Heart left ventricle (tissue), 16 donors: Measurements from ENCODE around the gene KCNJ10. TPM values are rescaled to one million over a fixed set of nuclear protein-coding genes. Genes with fewer than 3 reads are reported as not detected.

Source experiments
- ATAC-seq, 4 donors: fragments of 200-7000 bp; cut with Tn5 transposase; one replicate each; pipeline ENCODE4 v1.9.1; 2020 to 2022; ENCODE audit warnings: moderate library complexity in 4 of 4, mild to moderate bottlenecking in 3 of 4, moderate number of reproducible peaks in 1 of 4
- DNase-seq, 5 donors: peaks; one replicate each; pipeline ENCODE4 v3.0.0-alpha.2; 2020
- H3K27ac ChIP-seq, 12 donors: fragments of 200-600 bp; sonication (generic) in 4 of 12; one replicate each; pipeline versions ENCODE4 v1.5.0 to v1.8.0; 2016 to 2022; ENCODE audit warnings: mild to moderate bottlenecking in 2 of 12
- H3K27me3 ChIP-seq, 9 donors: fragments of 200-600 bp; sonication (generic) in 2 of 9; one replicate each; pipeline versions ENCODE4 v1.5.1 to v1.8.0; 2016 to 2022; ENCODE audit warnings: mild to moderate bottlenecking in 3 of 9
- H3K36me3 ChIP-seq, 9 donors: fragments of 200-600 bp; sonication (generic) in 2 of 9; one replicate each; pipeline versions ENCODE4 v1.5.0 to v1.8.0; 2018 to 2022; ENCODE audit warnings: mild to moderate bottlenecking in 2 of 9
- H3K4me1 ChIP-seq, 12 donors: fragments of 200-600 bp; sonication (generic) in 4 of 12; one replicate each; pipeline versions ENCODE4 v1.5.0 to v1.8.0; 2016 to 2022; ENCODE audit warnings: mild to moderate bottlenecking in 3 of 12
- H3K4me3 ChIP-seq, 12 donors: fragments of 200-600 bp; sonication (generic) in 4 of 12; one replicate each; pipeline versions ENCODE4 v1.5.0 to v1.8.0; 2017 to 2022; ENCODE audit warnings: mild to moderate bottlenecking in 9 of 12, moderate library complexity in 4 of 12
- H3K9me3 ChIP-seq, 12 donors: fragments of 200-600 bp; sonication (generic) in 4 of 12; one replicate each; pipeline versions ENCODE4 v1.5.0 to v1.8.0; 2016 to 2022; ENCODE audit warnings: mild to moderate bottlenecking in 1 of 12
- POLR2A ChIP-seq, 2 donors: fragments of 450-650 bp; IDR thresholded peaks; one replicate each; pipeline ENCODE4 v1.6.1; 2017; ENCODE audit warnings: antibody characterized with exemption in 2 of 2, mild to moderate bottlenecking in 2 of 2, moderate library complexity in 2 of 2
- WGBS, 4 donors: extraction: QIAGEN DNeasy Blood & Tissue Kit in 2 of 4; methylation state at CpG; one replicate each; pipeline versions ENCODE4 v1.1.5 to v1.1.7; 2013 to 2018; 5-methylcytosine and 5-hydroxymethylcytosine counted together
- intact Hi-C, 10 donors: fragments of 100-400 bp; cut with DNase I; formaldehyde crosslinking; loops; one replicate each; pipeline versions ENCODE4 v1.11.1 to v1.14.2; 2022
- polyA plus RNA-seq, 2 donors: library from polyadenylated mRNA; stranded (reverse); fragments of 200-250 nt; gene quantifications; one replicate each; pipeline ENCODE4 v1.2.3, GENCODE V29; 2013
- total RNA-seq, 9 donors: library from RNA; depleted of rRNA in 2 of 9; stranded (reverse); fragments of >200 nt in 2 of 9; fragmentation: NEBNext Ultra II Directional in 3 of 9; extraction: Animal tissue kit (Norgen Biotek cat#: 25700) in 3 of 9; gene quantifications; one replicate each; pipeline versions ENCODE4 v1.1.0 to v1.2.4, GENCODE V29; 2016 to 2023
- TF ChIP-seq, protein P1 (sequence below), 12 donors: fragments of 200-600 bp; sonication (generic) in 4 of 12; IDR thresholded peaks; one replicate each; pipeline versions ENCODE4 v1.5.0 to v1.8.0; 2018 to 2022; ENCODE audit warnings: antibody characterized with exemption in 12 of 12, mild to moderate bottlenecking in 5 of 12
- donor health status: ischemic (EF 13 %, LVEDD 7.1; RV severe dilation, severe dysfunction).
- donor health status: healthy with polysubstance abuse.
- donor health status: DM: no; HTN: yes; CAD: no.
- donor health status: DM: no; HTN: no; CAD: no.
- donor health status: ischemic (EF 25% LVEDD 6.9; RV normal size, moderate dysfunction).
- donor health status: ischemic (EF 25% LVEDD 5.7; RV mildly dilated, moderate dysfunction).
- donor health status: healthy.
- donor health status: DM: yes; HTN: yes; CAD: no.
- donor health status: ischemic (EF 35%, LVEDD 5.7; RV mildly dilated, moderate dysfunction).
- donor health status: nonischemic (EF 11% LVEDD 7.7; RV severe dilation, severe dysfunction).
- donor health status: DM: yes; HTN: yes; CAD: no.
- donor health status: PGD.
- donor health status: ischemic (EF 29% LVEDD 5.4; RV normal size, mild dysfunction).
- donor health status: nonischemic (EF 23%, LVEDD 6.1; RV moderate dilation, normal function).

Gene KCNJ10
- total and polyA plus RNA-seq, 11 donors: 0.08 to 1.1 (median 0.48) TPM; not detected in 8

DNA sequence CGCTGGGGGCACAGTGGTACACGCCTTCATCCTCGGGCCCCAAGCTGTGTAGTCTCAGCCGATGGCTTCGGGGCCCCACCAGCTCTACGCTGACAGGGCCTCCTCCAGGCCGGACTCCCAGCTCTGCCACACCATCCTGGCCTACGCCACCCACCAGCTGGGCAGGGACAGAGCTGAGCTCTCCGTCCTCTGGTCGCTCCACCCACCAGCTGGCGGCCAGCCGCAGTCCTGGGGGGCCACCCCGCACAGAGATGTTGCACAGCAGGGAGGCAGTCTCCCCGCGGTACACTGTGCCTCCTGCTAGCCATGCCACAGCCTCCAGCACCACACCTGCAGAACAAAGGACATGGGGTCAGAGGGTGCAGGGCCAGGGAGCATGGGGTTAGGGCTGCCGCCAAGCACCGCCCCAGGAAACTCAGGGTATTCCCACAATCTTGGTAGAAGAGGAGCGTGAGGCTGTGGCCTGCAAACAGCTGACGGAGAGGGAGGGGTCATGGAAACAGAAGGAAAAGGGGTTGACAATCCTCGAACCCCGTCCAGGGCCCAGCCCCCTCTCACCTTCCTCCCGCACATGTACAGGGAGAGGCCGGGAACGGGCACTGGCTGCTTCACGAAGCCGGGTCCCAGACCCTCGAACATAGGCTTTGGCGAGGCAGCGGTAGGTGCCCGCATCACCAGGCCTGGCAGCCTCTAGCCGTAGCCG, 22.6 kb upstream of the KCNJ10 start:
- DNase-seq (no peak), ATAC-seq (peak in 1 of 4 donors; percentile 1)
- peaks cover 1 to 18% (median 7%) of the 10 kb centered on the region in 12 donors for H3K4me1 ChIP-seq
- no peak overlapping the region for H3K4me3 ChIP-seq
- no peaks in the 10 kb centered on the region for H3K27me3 ChIP-seq
- H3K27ac ChIP-seq: no peak overlapping the region
- no peaks in the 10 kb centered on the region for H3K9me3 ChIP-seq
- peaks cover 0 to 54% (median 24%) of the 10 kb centered on the region in 9 donors for H3K36me3 ChIP-seq
- 94 to 97% (median 95%) methylated on average over 24 to 32 of the region's 32 CpGs for WGBS, 4 donors
- TF ChIP-seq, protein P1, sequence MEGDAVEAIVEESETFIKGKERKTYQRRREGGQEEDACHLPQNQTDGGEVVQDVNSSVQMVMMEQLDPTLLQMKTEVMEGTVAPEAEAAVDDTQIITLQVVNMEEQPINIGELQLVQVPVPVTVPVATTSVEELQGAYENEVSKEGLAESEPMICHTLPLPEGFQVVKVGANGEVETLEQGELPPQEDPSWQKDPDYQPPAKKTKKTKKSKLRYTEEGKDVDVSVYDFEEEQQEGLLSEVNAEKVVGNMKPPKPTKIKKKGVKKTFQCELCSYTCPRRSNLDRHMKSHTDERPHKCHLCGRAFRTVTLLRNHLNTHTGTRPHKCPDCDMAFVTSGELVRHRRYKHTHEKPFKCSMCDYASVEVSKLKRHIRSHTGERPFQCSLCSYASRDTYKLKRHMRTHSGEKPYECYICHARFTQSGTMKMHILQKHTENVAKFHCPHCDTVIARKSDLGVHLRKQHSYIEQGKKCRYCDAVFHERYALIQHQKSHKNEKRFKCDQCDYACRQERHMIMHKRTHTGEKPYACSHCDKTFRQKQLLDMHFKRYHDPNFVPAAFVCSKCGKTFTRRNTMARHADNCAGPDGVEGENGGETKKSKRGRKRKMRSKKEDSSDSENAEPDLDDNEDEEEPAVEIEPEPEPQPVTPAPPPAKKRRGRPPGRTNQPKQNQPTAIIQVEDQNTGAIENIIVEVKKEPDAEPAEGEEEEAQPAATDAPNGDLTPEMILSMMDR (IDR thresholded peaks at IDR 0.05): no peak
- intact Hi-C loops: loop anchor here in 1 of 10 donors (10.0 kb wide), 1 partner anchor 282 kb away; no protein-coding TSS in a partner anchor

DNA sequence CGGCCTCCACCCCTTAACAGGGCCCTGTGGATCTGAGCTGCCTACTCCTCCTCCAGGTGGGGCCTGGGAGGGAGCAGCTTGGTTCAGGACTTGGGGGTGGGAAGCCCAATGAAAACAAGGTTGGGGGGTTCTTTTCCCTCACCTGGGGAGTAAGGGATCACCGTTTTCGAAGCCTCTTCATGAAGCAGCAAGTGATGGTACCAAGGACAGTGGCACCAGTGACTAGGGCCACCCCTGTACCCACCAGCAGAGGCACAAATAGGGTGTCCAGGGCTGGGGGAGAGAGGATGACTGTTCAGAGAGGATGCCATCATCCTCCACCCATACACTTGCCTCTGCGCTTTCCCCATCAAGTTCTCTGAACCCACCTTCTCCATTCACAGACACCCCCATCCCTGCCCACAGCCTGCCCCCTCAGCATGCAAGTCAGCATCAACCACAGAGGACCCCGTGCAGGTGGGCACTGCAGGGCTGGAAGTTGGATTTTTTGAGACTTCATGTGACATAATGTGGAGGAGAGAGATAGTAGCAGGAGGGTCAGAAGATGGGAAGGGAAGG, 21.8 kb upstream of the KCNJ10 start:
- no peak overlapping the region for H3K27ac ChIP-seq
- no peak overlapping the region for H3K4me3 ChIP-seq
- intact Hi-C loops: loop anchor here in 1 of 10 donors (10.0 kb wide), 1 partner anchor 283 kb away; no protein-coding TSS in a partner anchor
- 92 to 96% (median 94%) methylated on average over 5 of the region's 5 CpGs for WGBS, 4 donors
- H3K4me1 ChIP-seq: peaks cover 0 to 11% (median under 1%) of the 10 kb centered on the region in 12 donors
- H3K27me3 ChIP-seq: no peaks in the 10 kb centered on the region
- no peak for TF ChIP-seq POLR2A (IDR thresholded peaks at IDR 0.05)
- TF ChIP-seq, protein P1 (IDR thresholded peaks at IDR 0.05): no peak
- DNase-seq (no peak), ATAC-seq (no peak)
- no peaks in the 10 kb centered on the region for H3K9me3 ChIP-seq
- peaks cover 0 to 54% (median 24%) of the 10 kb centered on the region in 9 donors for H3K36me3 ChIP-seq

DNA sequence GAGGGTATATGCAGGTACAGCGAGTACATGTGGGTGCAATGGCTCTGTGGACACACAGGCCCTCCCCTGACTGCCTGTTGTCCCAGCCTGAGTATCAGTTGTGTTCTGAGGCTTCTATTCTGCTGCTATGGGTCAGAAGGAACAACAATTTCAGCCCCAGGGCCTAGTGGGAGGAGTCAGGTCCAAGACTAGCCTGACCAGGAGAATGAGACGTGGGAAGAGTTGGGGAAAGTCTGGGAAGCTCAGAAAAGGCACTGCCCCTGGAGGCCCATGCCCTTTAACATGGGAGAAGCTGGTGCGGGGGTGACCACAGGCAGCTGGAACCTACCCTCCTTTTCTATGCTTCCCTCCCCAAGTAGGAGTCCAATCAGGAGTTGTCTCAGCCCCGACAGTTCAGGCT, 20.8 kb upstream of the KCNJ10 start:
- intact Hi-C loops: loop anchor here in 1 of 10 donors (10.0 kb wide), 1 partner anchor 284 kb away; no protein-coding TSS in a partner anchor
- WGBS, 4 donors: 83 to 94% (median 86%) methylated on average over 4 of the region's 4 CpGs
- H3K36me3 ChIP-seq: peaks cover 0 to 54% (median 24%) of the 10 kb centered on the region in 9 donors

More for the DNA sequence above, 20.8 kb upstream of the KCNJ10 start:
- no peak for ATAC-seq
- Histone ChIP-seq H3K27ac (no peak overlapping the region), H3K4me3 (no peak overlapping the region), H3K4me1 (peaks cover 0 to 7% (median 0%) of the 10 kb centered on the region in 12 donors), H3K9me3 (no peaks in the 10 kb centered on the region), H3K27me3 (no peaks in the 10 kb centered on the region)
- DNase-seq: no peak
- TF ChIP-seq, protein P1 (IDR thresholded peaks at IDR 0.05): no peak
- TF ChIP-seq POLR2A (IDR thresholded peaks at IDR 0.05): no peak
